GM18507 (cell line): ENCODE measurements around the gene B3GNT2.
"Not testable (repeated sequence)": the region's sequence is repeated elsewhere in the genome, so short reads cannot be mapped to it uniquely, and the experiment has no call there.

Source experiments
- DNase-seq: peaks from one replicate; pipeline ENCODE4 v3.0.0; 2011; ENCODE audit warnings: low read depth; ENCODE audit not compliant: insufficient read length; ENCODE audit errors: extremely low spot score
- FAIRE-seq: peaks from 2 replicates; lab custom pipeline; 2011; peaks lifted over from hg19 to GRCh38; lab: Jason Lieb, UNC

The B3GNT2 gene

DNA sequence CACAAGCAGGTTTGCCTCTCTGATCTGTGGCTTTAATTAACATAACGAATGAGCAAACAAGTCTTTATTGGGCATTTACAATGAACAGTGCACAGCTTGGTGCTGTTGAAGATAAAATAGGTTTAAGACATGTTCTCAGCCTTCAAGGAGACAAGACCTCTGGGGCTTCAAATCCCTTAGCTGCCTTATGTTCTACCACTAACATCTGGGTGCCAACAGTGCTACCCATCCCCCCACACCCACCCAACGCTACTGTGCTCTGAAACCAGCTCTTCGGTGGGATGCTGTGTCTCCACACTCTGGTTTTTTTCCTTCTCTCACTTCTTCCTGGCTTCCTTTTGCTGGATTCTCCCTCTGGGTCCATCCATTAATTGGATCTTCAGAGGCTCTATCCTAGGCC, 14.1 kb upstream of the B3GNT2 start:
- FAIRE-seq = no peak
- no peak for DNase-seq

DNA sequence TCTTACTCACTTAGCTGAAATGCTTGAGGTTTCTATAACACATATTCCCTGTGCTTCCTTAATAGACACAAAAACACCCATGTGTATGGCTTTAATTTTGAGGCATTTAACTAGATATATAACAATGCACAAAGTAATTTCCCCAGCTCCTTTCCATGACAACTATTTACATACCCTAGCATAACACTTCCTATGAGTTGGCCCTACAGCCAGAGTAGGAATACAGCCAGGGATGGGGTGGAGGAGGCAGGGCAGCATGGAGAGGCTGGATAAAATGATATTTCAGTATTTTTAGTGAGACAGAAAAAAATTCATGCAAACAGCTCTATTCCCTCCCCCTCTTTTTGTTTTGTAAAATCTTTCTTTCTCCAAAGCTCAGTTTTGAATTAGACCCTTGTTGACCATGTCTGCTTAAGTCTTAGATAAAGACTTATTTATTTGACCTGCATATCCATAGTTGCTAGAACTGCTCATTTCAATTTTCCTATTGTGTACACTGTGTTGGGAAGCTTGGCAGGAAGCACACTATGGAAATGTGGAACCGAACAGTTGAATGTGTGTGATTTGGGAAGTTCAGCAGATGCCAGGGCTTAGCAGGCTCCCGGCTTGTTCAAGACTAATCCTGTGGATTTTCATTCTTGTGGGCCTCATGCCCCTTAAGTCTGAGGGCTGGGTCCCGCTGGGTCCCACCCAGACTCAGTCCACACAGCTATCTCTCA, 11.2 kb upstream of the B3GNT2 start:
- no peak for DNase-seq

DNA sequence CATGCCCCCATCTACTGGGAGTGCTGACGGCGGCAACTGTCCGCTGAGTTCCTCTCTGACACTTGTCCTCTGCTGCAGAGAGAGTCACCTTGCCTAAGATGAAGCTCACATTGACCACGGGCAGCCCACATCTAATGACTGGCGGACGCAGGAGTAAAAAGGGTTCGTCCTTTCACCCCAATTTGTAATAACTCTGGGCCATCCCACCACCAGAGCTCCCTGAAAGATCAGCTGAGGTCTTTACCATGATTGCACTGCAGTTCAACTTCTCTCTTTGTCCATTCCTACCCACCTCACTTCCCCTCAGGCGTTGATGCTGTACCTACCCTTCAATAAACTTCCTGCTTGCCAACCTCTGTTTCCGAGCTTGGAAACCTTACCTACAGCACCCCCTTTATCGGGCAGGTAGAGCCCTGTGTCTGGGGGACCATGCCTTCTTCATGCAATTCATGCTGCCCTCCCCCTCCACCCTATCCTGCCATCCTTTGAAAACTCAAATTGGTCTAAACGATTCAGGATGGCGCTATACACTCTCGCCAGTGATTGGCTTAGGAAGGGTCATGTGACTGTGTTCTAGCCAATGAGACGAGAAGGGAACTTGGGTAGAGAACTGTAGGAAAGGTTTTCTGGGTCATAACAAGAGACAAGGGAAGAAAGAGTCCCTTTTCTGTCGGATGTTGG, 10.3 kb upstream of the B3GNT2 start:
- no peak for FAIRE-seq
- DNase-seq = no peak

More for the DNA sequence above, 11.2 kb upstream of the B3GNT2 start:
- FAIRE-seq = no peak

DNA sequence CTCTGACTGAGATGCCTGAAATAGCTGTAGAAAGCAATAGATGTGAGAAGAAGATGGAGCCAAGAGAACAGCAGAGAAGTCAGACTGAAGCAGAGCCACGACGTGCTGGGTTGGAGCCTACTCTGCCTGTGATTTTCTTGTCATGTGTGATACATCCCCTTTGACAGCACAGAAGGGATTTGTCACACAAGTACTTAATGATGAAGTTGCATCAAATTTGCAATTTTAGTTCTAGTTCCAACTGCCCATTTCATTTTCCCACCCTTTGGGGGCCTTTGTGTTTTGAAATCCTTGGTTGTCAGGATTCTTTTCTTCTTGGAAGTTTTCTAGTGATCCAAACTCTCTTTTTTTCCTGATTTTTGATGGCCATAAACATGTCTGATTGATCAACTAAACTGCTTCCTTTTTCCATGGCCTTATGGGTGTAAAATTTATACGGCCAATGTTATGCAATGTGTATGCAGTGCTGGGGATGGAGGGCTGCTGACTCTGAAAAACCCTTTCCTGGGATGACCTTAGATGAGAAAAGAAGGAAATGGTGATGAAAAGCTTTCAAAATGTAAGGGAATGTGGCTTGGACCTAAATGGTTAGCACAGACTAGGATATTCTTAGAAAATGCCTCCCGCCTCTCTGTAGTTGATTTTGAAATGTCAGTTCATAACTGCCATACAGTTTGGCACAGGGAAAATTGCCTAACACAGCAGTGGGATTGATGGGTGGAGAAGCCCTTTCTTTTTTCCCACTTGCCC, 9.6 kb upstream of the B3GNT2 start:
- no peak for FAIRE-seq

DNA sequence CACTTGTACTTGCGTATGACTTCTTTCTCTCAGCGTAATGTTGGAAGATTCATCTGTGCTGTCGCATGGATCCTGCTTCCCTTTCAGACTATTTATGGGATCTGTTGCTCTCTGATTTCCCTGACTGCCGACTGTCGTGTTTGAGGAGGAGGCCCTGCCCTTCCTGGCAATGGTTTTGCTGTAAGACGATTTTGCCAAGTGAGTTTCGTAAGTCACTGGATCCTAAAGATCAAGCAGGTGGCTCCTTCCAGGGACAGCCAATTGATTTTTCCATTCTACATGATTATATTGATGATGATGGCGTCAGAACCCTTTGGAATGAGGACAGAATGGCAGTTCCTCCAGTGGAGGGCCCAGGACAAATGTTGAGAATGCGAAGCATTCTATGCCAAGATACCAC, 8.7 kb upstream of the B3GNT2 start:
- DNase-seq = no peak

More for the DNA sequence above, 9.6 kb upstream of the B3GNT2 start:
- no peak for DNase-seq

DNA sequence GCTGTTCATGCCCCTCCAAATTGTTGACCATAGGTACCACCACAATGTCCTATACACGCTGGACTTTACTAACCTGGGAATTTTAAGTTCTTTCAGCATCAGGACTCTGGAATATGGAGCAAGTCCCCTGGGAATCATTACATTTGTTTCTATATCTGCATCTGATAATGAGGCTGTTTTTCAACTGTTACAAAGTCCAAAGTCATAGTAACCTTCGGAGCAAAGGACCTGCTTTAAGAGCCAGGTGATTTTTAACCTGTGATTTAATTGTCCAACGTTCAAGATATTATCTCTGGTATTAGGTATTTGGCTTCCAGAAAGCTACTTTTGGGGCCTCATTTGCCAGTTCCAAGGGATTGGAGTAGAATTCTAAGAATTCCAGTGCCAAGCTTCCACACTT, 7.5 kb upstream of the B3GNT2 start:
- DNase-seq = no peak
- no peak for FAIRE-seq

More for the DNA sequence above, 8.7 kb upstream of the B3GNT2 start:
- no peak for FAIRE-seq

DNA sequence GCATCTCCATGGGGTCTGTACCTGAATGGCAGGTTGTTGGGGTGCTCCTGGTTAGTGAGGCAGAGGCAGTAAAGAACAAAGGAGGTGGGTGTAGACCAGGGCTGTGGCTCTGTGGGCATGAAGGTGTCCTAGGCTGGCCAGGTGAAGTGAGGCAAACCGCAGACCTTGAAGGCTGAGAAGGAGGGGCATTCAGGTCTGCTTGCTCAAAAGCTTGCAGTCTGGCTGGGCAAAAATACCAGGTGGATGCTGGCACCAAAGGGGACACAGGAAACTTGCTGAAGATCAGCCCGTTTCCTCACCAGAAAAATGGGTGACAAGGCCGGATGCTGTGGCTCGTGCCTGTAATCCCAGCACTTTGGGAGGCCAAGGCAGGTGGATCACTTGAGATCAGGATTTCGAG, 6.7 kb upstream of the B3GNT2 start:
- FAIRE-seq (no peak), DNase-seq (no peak)

DNA sequence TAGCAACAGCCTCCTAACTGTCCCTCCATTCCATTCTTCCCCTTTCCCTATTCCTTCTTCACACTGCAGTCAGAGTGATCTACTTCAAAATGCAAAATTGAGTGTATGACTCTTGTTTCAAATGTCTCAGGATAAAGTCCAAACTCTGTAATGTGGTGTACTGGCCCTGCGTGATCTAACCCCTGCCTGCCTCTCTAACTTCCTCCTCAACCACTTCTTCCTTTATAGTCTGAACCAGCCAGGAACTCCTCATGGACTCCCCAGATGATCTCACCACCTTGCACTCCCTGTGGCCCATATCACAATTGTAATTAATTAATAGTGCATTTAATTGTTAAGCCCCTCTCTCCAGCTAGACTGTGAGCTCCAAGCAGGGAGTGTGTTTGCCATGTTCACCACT, 3.1 kb upstream of the B3GNT2 start:
- DNase-seq (no peak), FAIRE-seq (no peak)

DNA sequence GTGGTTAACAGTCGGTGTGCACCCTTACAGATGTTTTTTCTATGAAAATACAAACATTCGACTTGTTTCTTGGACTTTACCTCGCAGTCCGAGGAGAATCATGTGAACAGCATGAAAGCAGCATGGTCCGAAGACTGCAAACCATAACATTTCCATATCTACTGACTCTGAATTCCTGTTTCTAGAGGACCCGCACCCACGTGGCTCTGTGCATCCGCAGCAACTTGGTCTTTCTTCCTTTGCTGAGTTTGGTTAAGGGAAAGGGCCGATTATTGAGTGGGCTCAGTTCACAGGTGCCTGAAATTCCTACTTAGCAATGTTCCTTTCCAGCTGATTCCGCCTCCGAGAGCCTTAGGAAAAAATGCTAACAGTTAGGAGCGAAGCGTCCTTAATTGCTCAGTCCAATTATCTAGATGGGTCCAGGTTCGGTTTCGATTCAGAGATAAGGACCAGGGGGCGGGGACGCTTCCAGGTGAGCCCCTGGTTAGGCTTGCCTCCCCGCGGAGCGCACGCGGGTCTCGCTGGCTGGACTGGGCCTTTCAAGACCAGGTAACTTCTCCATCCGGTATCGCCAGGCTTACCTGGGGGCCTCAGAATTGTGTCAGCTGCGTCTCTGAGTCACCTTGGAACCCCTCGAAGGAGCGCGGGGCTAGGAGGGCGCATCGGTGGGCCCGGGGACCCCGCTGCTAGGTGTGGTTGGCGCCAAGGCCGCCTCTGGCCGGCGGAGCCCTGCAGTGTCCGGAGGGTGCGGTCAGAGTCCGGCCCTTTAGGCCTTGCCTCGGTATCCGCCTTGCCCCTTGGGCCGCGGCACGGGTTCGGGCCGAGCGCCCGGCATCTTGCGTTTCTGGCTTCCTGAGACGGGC, 1.1 kb upstream of the B3GNT2 start:
- no peak for DNase-seq
- FAIRE-seq = no peak

DNA sequence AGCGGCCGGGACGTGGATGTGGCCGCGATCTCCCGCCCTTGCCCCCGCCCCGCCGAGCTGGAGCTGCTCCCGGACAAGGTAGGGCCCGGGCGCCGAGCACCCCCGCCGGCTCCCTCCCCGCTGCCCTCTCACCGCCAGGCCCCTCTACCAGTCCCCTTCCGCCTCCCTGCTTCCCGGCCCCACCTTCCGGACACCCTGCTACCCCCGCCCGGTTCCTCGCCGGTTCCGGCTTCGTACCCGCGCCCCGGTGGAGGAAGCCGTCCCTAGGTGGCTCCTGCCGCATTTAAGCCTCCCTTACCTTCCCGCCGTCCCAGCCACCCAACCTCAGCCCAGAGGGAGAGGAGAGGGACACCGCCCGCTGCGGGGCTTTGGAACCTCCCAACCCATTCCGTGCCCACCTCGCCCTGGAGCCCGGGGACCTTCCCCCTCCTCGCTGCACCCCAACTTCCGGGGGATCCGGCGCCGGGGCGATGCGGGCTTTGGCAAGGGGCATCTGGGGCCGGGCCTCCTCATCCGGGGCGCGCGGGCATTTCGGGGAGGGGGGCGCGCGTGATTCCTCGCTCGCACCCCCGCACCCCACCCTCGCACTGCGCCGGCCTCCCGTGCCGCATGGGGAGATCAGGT, 475 bp downstream of the B3GNT2 start:
- FAIRE-seq (peak; percentile 9), DNase-seq (no peak)

DNA sequence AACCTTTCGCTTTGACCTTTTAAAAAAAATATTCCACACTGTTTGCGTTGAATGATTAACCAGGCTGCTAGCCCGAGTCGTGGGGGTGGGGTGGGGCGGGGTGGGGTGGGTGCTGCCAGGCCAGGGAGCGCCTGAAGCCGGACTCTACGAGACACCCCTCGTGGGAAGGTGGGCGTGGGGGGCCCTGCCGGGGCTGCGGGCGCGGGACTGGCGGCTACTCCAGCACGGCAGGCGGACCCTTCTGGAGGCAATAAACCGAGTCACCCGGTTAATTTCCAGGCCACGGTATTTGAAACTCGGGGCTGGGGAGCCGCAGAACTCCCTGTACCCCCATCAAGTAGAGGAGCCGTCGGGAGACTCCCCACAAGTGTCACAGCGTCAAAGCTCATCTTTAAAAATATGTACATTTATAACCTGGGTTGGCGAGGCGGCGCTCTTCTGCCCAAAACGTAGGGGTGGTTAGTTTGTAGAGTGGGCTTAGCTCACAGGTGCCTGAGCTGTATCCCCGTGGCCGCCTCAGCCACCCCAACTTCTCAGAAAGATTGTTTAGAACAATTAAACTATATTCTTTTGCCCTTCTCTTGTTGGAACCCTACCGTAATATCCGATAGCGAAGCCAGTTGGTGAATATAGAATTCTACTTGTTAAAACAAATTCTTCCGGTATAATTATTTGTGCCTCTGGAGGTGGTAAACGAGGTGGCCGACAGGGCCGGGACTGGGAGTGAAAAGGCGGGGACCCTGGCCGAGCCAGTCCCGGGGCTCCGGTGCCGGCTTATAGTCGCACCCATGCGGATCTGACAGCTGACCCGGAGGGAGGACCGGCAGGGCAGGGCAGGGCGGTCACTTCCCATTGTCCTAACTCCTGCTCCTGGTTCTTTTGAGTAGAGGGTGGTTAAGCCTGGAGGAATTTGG, 1.4 kb downstream of the B3GNT2 start:
- no peak for FAIRE-seq

DNA sequence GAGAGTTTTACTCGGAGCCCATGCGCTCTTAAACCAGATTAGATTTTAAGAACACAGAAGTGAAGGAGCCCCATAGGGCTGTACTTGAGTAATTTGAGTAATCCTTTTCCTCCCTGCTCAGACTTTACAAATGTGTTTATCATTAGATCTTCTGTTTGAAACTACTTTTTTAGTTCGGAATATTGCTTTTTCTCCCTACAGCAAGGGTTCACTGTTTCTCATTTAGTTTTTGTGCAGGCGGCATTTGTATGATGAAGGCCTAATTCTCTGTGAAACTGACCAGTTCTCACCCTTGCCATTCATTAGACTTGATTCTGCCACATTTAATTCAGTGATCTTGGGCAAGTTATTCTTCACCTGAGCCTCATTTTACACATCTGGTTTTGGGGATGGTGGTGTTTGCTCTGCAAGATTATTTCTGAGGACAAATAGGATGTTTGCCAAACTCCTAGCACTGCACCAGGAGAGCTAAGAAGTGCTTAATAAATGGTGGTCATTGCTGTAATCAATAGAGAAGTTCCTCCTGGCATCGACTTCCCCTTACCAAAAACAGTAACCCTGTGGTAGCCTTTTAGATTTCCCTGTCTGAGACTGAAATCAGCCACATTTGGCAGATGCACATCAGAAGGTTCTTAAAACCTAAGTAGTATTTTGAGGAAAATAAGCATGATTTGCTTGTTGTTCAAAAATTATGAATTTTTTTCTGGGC, 2.2 kb downstream of the B3GNT2 start:
- peak; percentile 49 for FAIRE-seq

More for the DNA sequence above, 1.4 kb downstream of the B3GNT2 start:
- no peak for DNase-seq

DNA sequence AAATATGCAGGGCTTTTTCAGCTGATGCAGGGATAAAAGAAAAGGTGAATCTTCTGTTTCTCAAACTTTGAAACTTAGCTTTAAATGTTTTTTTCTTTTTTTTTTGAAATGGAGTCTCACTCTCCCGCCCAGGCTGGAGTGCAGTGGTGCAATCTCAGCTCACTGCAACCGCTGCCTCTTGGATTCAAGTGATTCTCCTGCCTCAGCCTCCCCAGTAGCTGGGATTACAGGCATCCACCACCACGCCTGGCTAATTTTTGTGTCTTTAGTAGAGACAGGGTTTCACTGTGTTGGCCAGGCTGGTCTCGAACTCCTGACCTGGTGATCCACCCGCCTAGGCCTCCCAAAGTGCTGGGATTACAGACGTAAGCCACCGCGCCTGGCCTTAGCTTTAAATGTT, 2.9 kb downstream of the B3GNT2 start:
- DNase-seq, FAIRE-seq: not testable (repeated sequence)

More for the DNA sequence above, 2.2 kb downstream of the B3GNT2 start:
- DNase-seq = no peak

DNA sequence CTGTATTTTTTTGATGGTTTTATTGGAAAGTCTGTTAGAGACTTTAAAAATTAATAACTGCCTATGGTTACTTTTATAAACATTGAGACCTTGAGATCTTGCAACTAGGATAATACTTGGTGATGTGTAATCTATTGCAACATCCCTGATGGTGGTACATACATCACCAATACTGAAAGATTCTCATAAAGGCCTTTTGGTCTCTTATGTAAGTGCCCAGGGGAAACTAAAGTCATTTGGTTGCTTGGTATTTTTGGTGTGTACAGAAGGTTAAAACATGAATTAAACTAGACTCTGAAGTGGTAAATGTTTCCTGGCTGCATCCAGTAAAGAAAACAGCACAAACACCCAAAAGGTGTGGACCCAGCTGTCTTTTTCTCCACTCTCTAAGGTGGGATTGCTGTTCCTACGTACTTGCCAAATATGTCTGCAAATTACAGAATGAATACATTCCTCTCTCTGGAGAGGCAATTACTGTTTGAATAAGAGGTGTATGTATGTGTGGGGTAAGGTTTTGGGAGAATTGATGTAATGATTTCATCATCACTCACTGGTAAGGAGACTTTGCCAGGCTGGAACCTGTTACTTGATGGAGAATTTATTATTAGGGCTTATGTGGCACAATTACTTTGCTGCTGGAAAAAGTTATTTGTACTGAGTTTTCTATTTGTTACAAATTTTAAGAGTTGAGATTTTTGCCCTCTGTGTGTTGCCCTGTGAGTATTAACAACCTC, 3.6 kb downstream of the B3GNT2 start:
- peak; percentile 42 for FAIRE-seq
- no peak for DNase-seq

DNA sequence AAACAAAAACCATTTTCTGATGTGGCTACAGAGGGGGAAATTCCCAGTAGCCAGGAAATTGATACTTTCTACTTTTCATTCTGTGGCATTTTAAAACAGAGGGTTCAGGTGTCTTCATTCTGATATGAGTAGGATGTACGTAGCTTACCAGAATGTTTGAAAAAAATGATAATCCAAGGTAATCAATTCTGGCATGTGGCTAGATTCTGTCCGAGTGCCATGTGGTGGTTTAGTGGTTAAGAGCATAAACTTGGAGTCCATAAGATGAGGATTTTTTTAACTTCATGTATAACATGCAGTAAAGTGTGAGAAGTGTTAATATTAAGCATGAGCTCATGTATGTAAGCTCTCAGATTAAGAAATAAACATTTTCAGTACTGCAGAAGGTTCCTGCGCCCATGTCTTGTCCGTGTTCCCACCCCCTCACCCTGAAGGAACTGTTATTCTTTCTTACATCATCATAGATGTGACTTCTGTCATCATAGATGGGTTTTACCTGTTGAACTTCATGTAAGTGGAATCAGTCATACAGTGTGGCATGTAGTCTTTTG, 4.5 kb downstream of the B3GNT2 start:
- FAIRE-seq (peak; percentile 77), DNase-seq (no peak)

DNA sequence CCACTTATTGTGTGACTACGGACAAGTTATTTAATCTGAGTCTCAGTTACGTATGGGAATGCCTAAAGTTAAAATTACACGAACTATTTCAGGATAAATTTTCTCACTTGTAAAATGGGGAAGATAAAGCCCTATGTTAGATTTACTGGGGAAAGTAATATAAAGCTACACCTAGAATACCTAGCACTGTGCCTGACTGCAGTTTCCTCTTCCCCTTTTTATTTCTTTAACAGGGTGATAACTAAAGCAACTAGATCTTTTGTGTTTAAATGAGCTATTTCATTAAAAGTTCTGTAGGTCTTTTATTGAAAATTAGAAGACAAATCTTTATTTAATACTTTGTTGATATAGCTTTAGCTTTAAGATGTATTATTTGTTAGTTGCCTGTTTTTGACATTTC, 5.0 kb downstream of the B3GNT2 start:
- FAIRE-seq (no peak), DNase-seq (no peak)

DNA sequence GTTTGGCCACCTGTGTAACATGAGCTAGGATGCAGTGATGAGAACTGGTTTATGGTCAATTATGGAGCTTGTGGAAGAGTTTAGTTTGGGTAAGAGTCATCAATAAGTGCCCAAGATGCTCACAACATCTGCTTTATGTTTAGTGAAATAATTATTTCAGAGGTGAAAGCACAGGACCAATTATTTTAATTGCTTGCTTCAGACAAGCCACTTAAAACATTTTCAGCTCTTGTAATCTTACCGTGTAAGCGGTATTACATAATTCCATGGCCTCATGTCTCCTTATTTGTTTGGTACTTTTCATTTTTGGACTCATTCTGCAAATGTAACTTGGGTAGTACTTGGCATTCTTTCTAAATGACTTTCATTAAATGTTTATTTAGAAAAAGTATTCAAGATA, 5.4 kb downstream of the B3GNT2 start:
- DNase-seq (no peak), FAIRE-seq (no peak)
